ENCODE data around the gene PTAR1.

DNA sequence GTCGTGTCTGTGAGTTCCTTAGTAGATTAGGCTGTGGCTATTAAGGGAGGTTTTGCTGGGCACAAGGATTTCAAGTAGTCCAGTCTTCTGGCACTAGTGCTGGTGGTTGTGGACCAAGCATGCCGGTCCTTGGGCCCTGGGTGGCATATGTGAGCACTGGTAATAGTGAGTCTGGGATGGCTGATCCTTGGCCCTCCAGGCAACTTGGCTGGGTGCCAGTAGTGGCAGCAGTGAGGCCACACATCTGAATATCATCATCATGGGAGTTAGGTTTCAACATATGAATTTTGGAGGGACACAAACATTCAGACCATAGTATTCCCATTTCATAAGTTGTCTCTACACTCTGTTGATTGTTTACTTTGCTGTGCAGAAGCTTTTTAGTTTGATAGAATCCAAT is 62.3 kb downstream of the PTAR1 start:
- TF ChIP-seq, protein P1, sequence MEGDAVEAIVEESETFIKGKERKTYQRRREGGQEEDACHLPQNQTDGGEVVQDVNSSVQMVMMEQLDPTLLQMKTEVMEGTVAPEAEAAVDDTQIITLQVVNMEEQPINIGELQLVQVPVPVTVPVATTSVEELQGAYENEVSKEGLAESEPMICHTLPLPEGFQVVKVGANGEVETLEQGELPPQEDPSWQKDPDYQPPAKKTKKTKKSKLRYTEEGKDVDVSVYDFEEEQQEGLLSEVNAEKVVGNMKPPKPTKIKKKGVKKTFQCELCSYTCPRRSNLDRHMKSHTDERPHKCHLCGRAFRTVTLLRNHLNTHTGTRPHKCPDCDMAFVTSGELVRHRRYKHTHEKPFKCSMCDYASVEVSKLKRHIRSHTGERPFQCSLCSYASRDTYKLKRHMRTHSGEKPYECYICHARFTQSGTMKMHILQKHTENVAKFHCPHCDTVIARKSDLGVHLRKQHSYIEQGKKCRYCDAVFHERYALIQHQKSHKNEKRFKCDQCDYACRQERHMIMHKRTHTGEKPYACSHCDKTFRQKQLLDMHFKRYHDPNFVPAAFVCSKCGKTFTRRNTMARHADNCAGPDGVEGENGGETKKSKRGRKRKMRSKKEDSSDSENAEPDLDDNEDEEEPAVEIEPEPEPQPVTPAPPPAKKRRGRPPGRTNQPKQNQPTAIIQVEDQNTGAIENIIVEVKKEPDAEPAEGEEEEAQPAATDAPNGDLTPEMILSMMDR (IDR thresholded peaks at IDR 0.05; ENCODE audit: insufficient read depth, low read length): no peak
- no peak for TF ChIP-seq SPI1 (IDR thresholded peaks at IDR 0.05; ENCODE audit: borderline replicate concordance, low read depth)
- no peak for TF ChIP-seq POLR2AphosphoS5 (IDR thresholded peaks at IDR 0.05; ENCODE audit: low read depth)
- no peak for TF ChIP-seq REST (IDR thresholded peaks at IDR 0.05; ENCODE audit: insufficient replicate concordance, low read depth)
